GM20000 (cell line): ENCODE measurements around the gene UTF1.

Experiments
- DNase-seq: peaks from one replicate; pipeline ENCODE4 v3.0.0; 2012; ENCODE audit warnings: low spot score
- TF ChIP-seq, protein P1 (sequence below): IDR thresholded peaks from 2 replicates; pipeline ENCODE4 v1.5.1; 2012; ENCODE audit warnings: mild to moderate bottlenecking, control low read depth; ENCODE audit errors: extremely low read depth, missing control alignments

UTF1 gene

GRCh38 chr10:133266056-133266795, 36.2 kb downstream of the UTF1 start:
- TF ChIP-seq, protein P1, sequence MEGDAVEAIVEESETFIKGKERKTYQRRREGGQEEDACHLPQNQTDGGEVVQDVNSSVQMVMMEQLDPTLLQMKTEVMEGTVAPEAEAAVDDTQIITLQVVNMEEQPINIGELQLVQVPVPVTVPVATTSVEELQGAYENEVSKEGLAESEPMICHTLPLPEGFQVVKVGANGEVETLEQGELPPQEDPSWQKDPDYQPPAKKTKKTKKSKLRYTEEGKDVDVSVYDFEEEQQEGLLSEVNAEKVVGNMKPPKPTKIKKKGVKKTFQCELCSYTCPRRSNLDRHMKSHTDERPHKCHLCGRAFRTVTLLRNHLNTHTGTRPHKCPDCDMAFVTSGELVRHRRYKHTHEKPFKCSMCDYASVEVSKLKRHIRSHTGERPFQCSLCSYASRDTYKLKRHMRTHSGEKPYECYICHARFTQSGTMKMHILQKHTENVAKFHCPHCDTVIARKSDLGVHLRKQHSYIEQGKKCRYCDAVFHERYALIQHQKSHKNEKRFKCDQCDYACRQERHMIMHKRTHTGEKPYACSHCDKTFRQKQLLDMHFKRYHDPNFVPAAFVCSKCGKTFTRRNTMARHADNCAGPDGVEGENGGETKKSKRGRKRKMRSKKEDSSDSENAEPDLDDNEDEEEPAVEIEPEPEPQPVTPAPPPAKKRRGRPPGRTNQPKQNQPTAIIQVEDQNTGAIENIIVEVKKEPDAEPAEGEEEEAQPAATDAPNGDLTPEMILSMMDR = no peak
- no peak for DNase-seq

- TF ChIP-seq, protein P1 = no peak
- DNase-seq = no peak
These were observed 37.3 kb downstream of the UTF1 start for GRCh38 chr10:133267293-133267692.

- TF ChIP-seq, protein P1 = no peak
- DNase-seq = no peak
These were observed 37.8 kb downstream of the UTF1 start for GRCh38 chr10:133267829-133268228.

- no peak for DNase-seq
- TF ChIP-seq, protein P1 = no peak
These were observed 38.5 kb downstream of the UTF1 start for GRCh38 chr10:133268532-133268931.

- TF ChIP-seq, protein P1 = no peak
- no peak for DNase-seq
These were observed 39.4 kb downstream of the UTF1 start for GRCh38 chr10:133269367-133269766.

GRCh38 chr10:133270204-133270603, 40.2 kb downstream of the UTF1 start:
- TF ChIP-seq, protein P1 = no peak
- DNase-seq = no peak

DNA sequence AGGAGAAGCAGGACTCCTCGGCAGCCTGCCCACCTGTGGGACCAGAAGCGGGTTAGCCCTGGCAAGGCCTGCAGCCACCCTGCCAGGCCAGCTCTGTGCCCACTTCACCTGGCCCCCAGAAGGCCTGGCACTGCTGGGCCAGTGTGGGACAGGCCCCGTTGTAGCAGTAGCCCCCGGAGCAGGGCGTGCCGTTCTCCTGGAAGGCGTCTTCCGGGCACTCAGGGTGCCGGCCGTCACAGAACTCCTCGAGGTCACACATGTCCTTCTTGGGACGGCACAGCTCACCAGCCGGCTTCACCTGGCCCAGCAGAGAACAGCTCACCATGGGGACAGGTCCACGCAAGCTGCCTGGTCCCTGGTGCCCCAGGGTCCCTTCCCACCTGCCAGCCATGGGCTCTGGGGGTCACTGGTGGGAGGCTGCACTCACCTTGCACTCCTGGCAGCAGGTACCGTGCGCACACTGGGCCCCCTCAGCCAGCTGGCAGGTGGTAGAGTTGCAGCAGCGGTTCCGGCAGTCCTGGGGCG, 40.8 kb downstream of the UTF1 start:
- TF ChIP-seq, protein P1 = no peak
- no peak for DNase-seq
